Measurements from ENCODE around the gene BIRC2.

Gene BIRC2

GRCh38 chr11:102423936-102424335, 76.9 kb downstream of the BIRC2 start:
- Histone ChIP-seq H3K4me3 (ENCODE audit: low read depth in 1 of 5, low read length in 5 of 5) (no peak overlapping the region), H3K36me3 (ENCODE audit: control insufficient read depth in 5 of 5, insufficient read depth in 5 of 5, low read length in 5 of 5) (no peaks in the 10 kb centered on the region), H3K9ac (ENCODE audit: low read length in 5 of 5) (no peak overlapping the region), H3K27me3 (ENCODE audit: control insufficient read depth in 5 of 5, insufficient read depth in 4 of 5, low read length in 5 of 5) (no peaks in the 10 kb centered on the region), H3K9me3 (ENCODE audit: control insufficient read depth in 5 of 5, low read length in 5 of 5) (no peaks in the 10 kb centered on the region), H3K27ac (ENCODE audit: low read depth, low read length) (no peak overlapping the region), H3K4me1 (ENCODE audit: control insufficient read depth in 5 of 5, insufficient read depth in 5 of 5, low read length in 5 of 5) (peaks cover 0 to 5% (median 0%) of the 10 kb centered on the region in 5 donors)

DNA sequence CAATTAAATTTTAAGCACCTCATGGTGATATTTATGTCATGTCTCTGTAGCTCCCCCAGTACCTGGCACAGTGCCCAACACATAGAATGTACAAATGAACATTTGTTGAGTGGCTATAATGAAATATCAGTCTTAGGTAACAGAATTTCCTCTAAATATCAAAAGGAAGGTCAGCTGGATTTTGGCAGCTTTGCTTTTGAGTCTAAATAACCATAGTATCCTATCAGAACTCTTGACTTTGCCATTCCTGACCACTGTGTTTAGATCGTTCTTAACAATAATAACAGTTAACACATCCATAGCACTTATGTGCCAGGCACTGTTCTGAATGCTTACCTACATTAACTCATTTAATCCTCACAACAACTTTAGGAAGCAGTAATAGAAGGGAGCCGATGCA, 79.0 kb downstream of the BIRC2 start:
- H3K4me1 ChIP-seq (ENCODE audit: control insufficient read depth in 5 of 5, insufficient read depth in 5 of 5, low read length in 5 of 5) = peaks cover 0 to 16% (median 3%) of the 10 kb centered on the region in 5 donors
- H3K27ac ChIP-seq (ENCODE audit: low read depth, low read length) = no peak overlapping the region
- no peaks in the 10 kb centered on the region for H3K36me3 ChIP-seq (ENCODE audit: control insufficient read depth in 5 of 5, insufficient read depth in 5 of 5, low read length in 5 of 5)

GRCh38 chr11:102426570-102426969, 79.6 kb downstream of the BIRC2 start:
- no peak overlapping the region for H3K4me3 ChIP-seq (ENCODE audit: low read depth in 1 of 5, low read length in 5 of 5)
- no peaks in the 10 kb centered on the region for H3K27me3 ChIP-seq (ENCODE audit: control insufficient read depth in 5 of 5, insufficient read depth in 4 of 5, low read length in 5 of 5)
- H3K4me1 ChIP-seq (ENCODE audit: control insufficient read depth in 5 of 5, insufficient read depth in 5 of 5, low read length in 5 of 5) = peaks cover 0 to 16% (median 3%) of the 10 kb centered on the region in 5 donors
- no peak overlapping the region for H3K9ac ChIP-seq (ENCODE audit: low read length in 5 of 5)
- H3K27ac ChIP-seq (ENCODE audit: low read depth, low read length) = no peak overlapping the region
- H3K9me3 ChIP-seq (ENCODE audit: control insufficient read depth in 5 of 5, low read length in 5 of 5) = no peaks in the 10 kb centered on the region
- H3K36me3 ChIP-seq (ENCODE audit: control insufficient read depth in 5 of 5, insufficient read depth in 5 of 5, low read length in 5 of 5) = no peaks in the 10 kb centered on the region

More for the DNA sequence above, 79.0 kb downstream of the BIRC2 start:
- Histone ChIP-seq H3K9me3 (ENCODE audit: control insufficient read depth in 5 of 5, low read length in 5 of 5) (no peaks in the 10 kb centered on the region), H3K4me3 (ENCODE audit: low read depth in 1 of 5, low read length in 5 of 5) (no peak overlapping the region), H3K9ac (ENCODE audit: low read length in 5 of 5) (no peak overlapping the region), H3K27me3 (ENCODE audit: control insufficient read depth in 5 of 5, insufficient read depth in 4 of 5, low read length in 5 of 5) (no peaks in the 10 kb centered on the region)

- Histone ChIP-seq H3K27me3 (ENCODE audit: control insufficient read depth in 5 of 5, insufficient read depth in 4 of 5, low read length in 5 of 5) (no peaks in the 10 kb centered on the region), H3K4me1 (ENCODE audit: control insufficient read depth in 5 of 5, insufficient read depth in 5 of 5, low read length in 5 of 5) (peaks cover 0 to 16% (median 3%) of the 10 kb centered on the region in 5 donors), H3K27ac (ENCODE audit: low read depth, low read length) (no peak overlapping the region), H3K9me3 (ENCODE audit: control insufficient read depth in 5 of 5, low read length in 5 of 5) (no peaks in the 10 kb centered on the region), H3K9ac (ENCODE audit: low read length in 5 of 5) (no peak overlapping the region), H3K4me3 (ENCODE audit: low read depth in 1 of 5, low read length in 5 of 5) (no peak overlapping the region), H3K36me3 (ENCODE audit: control insufficient read depth in 5 of 5, insufficient read depth in 5 of 5, low read length in 5 of 5) (no peaks in the 10 kb centered on the region)
Observed at GRCh38 chr11:102427068-102427467, 80.1 kb downstream of the BIRC2 start.

Measured in subcutaneous abdominal adipose tissue (tissue), 5 donors.